Liver (tissue), 9 donors: ENCODE measurements around the gene SHBG. TPM values are rescaled to one million over a fixed set of nuclear protein-coding genes. Genes with fewer than 3 reads are reported as not detected.

Experiments used
- DNase-seq: peaks from one replicate; pipeline ENCODE4 v3.0.0-alpha.2; 2017; ENCODE audit warnings: low spot score
- H3K27ac ChIP-seq, 2 donors: one replicate each; pipeline ENCODE4 v1.7.0; 2013; ENCODE audit warnings: inconsistent platforms in 2 of 2, low read length in 2 of 2, control low read depth in 1 of 2, low read depth in 1 of 2, mild to moderate bottlenecking in 1 of 2
- H3K27me3 ChIP-seq, 4 donors: one replicate each; pipeline versions ENCODE4 v1.6.1 to v1.7.0; 2013; ENCODE audit warnings: low read length in 3 of 4, inconsistent platforms in 1 of 4, mild to moderate bottlenecking in 1 of 4, moderate library complexity in 1 of 4; ENCODE audit not compliant: control insufficient read depth in 4 of 4, insufficient read depth in 4 of 4
- H3K36me3 ChIP-seq, 4 donors: one replicate each; pipeline versions ENCODE4 v1.6.1 to v1.7.0; 2013; ENCODE audit warnings: low read length in 3 of 4, mild to moderate bottlenecking in 3 of 4, low read depth in 1 of 4, moderate library complexity in 1 of 4; ENCODE audit not compliant: control insufficient read depth in 4 of 4, insufficient read depth in 3 of 4
- H3K4me1 ChIP-seq, 4 donors: one replicate each; pipeline versions ENCODE4 v1.6.1 to v1.7.0; 2013; ENCODE audit warnings: low read length in 3 of 4, mild to moderate bottlenecking in 3 of 4, moderate library complexity in 1 of 4; ENCODE audit not compliant: control insufficient read depth in 4 of 4, insufficient read depth in 4 of 4
- H3K4me3 ChIP-seq, 3 donors: one replicate each; pipeline versions ENCODE4 v1.6.1 to v1.7.0; 2013; ENCODE audit warnings: low read length in 3 of 3, control low read depth in 1 of 3, low read depth in 1 of 3, mild to moderate bottlenecking in 1 of 3
- H3K9ac ChIP-seq, 2 donors: one replicate each; pipeline ENCODE4 v1.7.0; 2013; ENCODE audit warnings: low read length in 2 of 2, mild to moderate bottlenecking in 2 of 2, moderate library complexity in 2 of 2, control low read depth in 1 of 2, low read depth in 1 of 2
- H3K9me3 ChIP-seq, 4 donors: one replicate each; pipeline versions ENCODE4 v1.6.1 to v1.7.0; 2013; ENCODE audit warnings: low read length in 3 of 4; ENCODE audit not compliant: control insufficient read depth in 4 of 4
- EGR1 ChIP-seq, 2 donors: IDR thresholded peaks; 2 replicates each; pipeline ENCODE4 v1.6.1; 2016 to 2018; ENCODE audit warnings: antibody characterized with exemption in 2 of 2, low read depth in 2 of 2
- FOXA1 ChIP-seq: IDR thresholded peaks from 2 replicates; pipeline ENCODE4 v1.6.1; 2016; ENCODE audit warnings: antibody characterized with exemption
- FOXA2 ChIP-seq: IDR thresholded peaks from 2 replicates; pipeline ENCODE4 v1.6.1; 2016; ENCODE audit warnings: antibody characterized with exemption
- GABPA ChIP-seq, 2 donors: IDR thresholded peaks in 1 of 2; conservative IDR thresholded peaks in 1 of 2; 2 replicates each; pipeline ENCODE4 v1.6.1; 2016; ENCODE audit warnings: antibody characterized with exemption in 2 of 2, mild to moderate bottlenecking in 1 of 2, moderate library complexity in 1 of 2
- HNF4A ChIP-seq, 2 donors: conservative IDR thresholded peaks; 2 replicates each; pipeline ENCODE4 v1.6.1; 2016; ENCODE audit warnings: antibody characterized with exemption in 2 of 2, mild to moderate bottlenecking in 2 of 2
- HNF4G ChIP-seq: IDR thresholded peaks from 2 replicates; pipeline ENCODE4 v1.6.1; 2016; ENCODE audit warnings: antibody characterized with exemption
- JUND ChIP-seq, 2 donors: IDR thresholded peaks; 2 replicates each; pipeline ENCODE4 v1.6.1; 2016; ENCODE audit warnings: antibody characterized with exemption in 2 of 2
- NR2F2 ChIP-seq: IDR thresholded peaks from 2 replicates; pipeline ENCODE4 v1.6.1; 2016; ENCODE audit warnings: antibody characterized with exemption
- RAD21 ChIP-seq, 2 donors: IDR thresholded peaks; 2 replicates each; pipeline ENCODE4 v1.6.1; 2016; ENCODE audit warnings: antibody characterized with exemption in 2 of 2, mild to moderate bottlenecking in 2 of 2
- RXRA ChIP-seq, 2 donors: IDR thresholded peaks; 2 replicates each; pipeline ENCODE4 v1.6.1; 2017 to 2018; ENCODE audit warnings: antibody characterized with exemption in 2 of 2, mild to moderate bottlenecking in 1 of 2
- SP1 ChIP-seq: IDR thresholded peaks from 2 replicates; pipeline ENCODE4 v1.6.1; 2018; ENCODE audit warnings: antibody characterized with exemption, mild to moderate bottlenecking
- TAF1 ChIP-seq: conservative IDR thresholded peaks from 2 replicates; pipeline ENCODE4 v1.6.1; 2016; ENCODE audit warnings: antibody characterized with exemption, mild to moderate bottlenecking
- YY1 ChIP-seq: IDR thresholded peaks from 2 replicates; pipeline ENCODE4 v1.6.1; 2016; ENCODE audit warnings: antibody characterized with exemption, mild to moderate bottlenecking
- WGBS: extraction: QIAGEN DNeasy Blood & Tissue Kit; methylation state at CpG from one replicate; pipeline ENCODE4 v1.1.7; 2013; 5-methylcytosine and 5-hydroxymethylcytosine counted together
- polyA plus RNA-seq, 2 donors: library from polyadenylated mRNA; stranded (reverse) in 1 of 2; unstranded in 1 of 2; fragments of 200-250 nt in 1 of 2; fragments of >200 nt in 1 of 2; fragmentation: Nextera tagmentation in 1 of 2; extraction: Ambion mirVana in 1 of 2; gene quantifications; one replicate each; pipeline versions ENCODE4 v1.2.1 to v1.2.3, GENCODE V29; 2013 to 2015
- total RNA-seq, 2 donors: library from RNA; depleted of rRNA; stranded (reverse); fragments of >200 nt; gene quantifications; one replicate each; pipeline ENCODE4 v1.2.3, GENCODE V29; 2014
- TF ChIP-seq, protein P1 (sequence below): fragments of 150-350 bp; IDR thresholded peaks from 2 replicates; pipeline ENCODE4 v1.5.1; 2017; ENCODE audit warnings: improper control_type of control experiment, low read depth, low read length; ENCODE audit not compliant: missing input control
- TF ChIP-seq, protein P2 (sequence below): IDR thresholded peaks from 2 replicates; pipeline ENCODE4 v1.6.1; 2016; ENCODE audit warnings: antibody characterized with exemption, mild to moderate bottlenecking
- TF ChIP-seq, protein P3 (sequence below): IDR thresholded peaks from 2 replicates; pipeline ENCODE4 v1.6.1; 2016; ENCODE audit warnings: antibody characterized with exemption
- TF ChIP-seq, protein P4 (sequence below): IDR thresholded peaks from 2 replicates; pipeline ENCODE4 v1.6.1; 2016; ENCODE audit warnings: antibody characterized with exemption
- TF ChIP-seq, protein P5 (sequence below): IDR thresholded peaks from 2 replicates; pipeline ENCODE4 v1.6.1; 2016; ENCODE audit warnings: antibody characterized with exemption
- donor health status: healthy.
- donor health status: healthy.
- donor health status: healthy.
- donor health status: healthy.
- donor health status: healthy.

Gene SHBG
- total and polyA plus RNA-seq, 4 donors, result 3.5 to 61.6 (median 22.2) TPM

DNA sequence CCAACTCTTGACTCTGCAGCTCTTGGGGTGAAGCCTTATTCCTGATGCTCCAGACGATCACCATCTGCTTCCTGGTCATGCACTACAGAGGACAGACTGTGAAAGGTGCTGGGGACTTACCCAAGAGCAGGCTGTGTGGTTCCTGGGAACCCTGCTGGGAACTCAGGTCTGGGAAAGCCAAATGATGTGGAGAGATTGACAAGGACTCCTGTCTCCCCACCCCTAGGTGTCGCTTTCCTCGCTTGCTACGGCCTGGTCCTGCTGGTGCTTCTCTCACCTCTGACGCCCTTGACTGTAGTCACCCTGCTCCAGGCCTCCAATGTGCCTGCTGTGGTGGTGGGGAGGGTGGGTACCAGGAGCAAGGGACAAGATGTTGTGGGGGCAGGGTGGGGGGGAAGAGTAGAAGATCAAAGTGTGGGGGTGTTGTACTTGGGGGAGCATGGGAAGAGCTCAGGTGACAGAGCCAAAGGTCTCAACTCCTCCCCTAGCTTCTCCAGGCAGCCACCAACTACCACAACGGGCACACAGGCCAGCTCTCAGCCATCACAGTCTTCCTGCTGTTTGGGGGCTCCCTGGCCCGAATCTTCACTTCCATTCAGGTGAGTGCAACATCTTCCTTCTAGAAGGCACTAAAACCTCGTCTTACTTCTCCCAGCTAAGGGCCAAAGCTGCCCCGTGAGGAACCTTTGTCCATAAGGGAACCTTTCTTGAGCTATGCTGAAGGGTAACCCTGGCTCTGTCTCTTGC lies 43.1 kb upstream of the SHBG start:
- H3K9me3 ChIP-seq, result no peaks in the 10 kb centered on the region
- H3K27ac ChIP-seq, result no peak overlapping the region
- WGBS, result 74% methylated on average over 9 of the region's 9 CpGs
- H3K36me3 ChIP-seq, result peaks cover 7 to 24% (median 10%) of the 10 kb centered on the region in 4 donors
- peaks cover 5 to 30% (median 16%) of the 10 kb centered on the region in 4 donors for H3K4me1 ChIP-seq
- no peak overlapping the region for H3K9ac ChIP-seq
- H3K4me3 ChIP-seq, result no peak overlapping the region
- peak; percentile 57 for DNase-seq
- TF ChIP-seq, protein P1, sequence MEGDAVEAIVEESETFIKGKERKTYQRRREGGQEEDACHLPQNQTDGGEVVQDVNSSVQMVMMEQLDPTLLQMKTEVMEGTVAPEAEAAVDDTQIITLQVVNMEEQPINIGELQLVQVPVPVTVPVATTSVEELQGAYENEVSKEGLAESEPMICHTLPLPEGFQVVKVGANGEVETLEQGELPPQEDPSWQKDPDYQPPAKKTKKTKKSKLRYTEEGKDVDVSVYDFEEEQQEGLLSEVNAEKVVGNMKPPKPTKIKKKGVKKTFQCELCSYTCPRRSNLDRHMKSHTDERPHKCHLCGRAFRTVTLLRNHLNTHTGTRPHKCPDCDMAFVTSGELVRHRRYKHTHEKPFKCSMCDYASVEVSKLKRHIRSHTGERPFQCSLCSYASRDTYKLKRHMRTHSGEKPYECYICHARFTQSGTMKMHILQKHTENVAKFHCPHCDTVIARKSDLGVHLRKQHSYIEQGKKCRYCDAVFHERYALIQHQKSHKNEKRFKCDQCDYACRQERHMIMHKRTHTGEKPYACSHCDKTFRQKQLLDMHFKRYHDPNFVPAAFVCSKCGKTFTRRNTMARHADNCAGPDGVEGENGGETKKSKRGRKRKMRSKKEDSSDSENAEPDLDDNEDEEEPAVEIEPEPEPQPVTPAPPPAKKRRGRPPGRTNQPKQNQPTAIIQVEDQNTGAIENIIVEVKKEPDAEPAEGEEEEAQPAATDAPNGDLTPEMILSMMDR, result no peak
- TF ChIP-seq RAD21 (IDR thresholded peaks at IDR 0.05), result peak; percentile 31 to 57
- no peaks in the 10 kb centered on the region for H3K27me3 ChIP-seq

DNA sequence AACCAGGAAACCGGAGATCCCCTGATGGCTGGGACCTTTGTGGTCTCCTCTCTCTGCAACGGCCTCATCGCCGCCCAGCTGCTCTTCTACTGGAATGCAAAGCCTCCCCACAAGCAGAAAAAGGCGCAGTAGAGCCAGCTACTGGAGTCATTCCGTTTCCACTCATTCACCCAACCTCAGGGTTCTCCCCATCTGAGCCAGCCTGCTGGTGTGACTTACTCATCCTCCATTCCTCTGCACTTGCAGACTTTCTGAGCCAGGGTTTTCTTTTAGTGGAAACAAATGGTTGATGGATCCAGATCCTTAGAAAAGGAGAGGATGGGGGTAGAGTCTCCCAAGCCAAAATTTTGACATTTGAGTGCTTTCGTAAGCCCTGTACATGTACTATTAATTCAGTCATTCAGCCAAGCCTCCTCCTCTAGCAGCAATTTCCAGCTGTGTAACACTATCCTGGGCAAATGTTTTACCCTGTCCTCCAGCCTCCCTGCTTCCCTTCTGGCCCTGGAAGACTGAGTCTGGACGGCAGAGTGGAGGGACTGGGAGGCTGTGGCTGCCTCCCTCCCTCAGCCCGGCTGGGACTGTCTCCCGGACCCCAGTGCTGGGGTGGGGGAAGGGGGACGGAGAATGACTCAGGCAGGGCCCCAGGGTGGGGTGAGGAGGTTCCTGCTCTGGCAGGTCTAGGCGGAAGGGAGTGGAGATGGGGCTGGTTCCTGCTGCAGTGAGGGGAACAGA lies 42.3 kb upstream of the SHBG start:
- no peaks in the 10 kb centered on the region for H3K27me3 ChIP-seq
- no peak overlapping the region for H3K27ac ChIP-seq
- no peak overlapping the region for H3K4me3 ChIP-seq
- TF ChIP-seq GABPA (IDR thresholded peaks at IDR 0.05 in 1 of 2, conservative IDR thresholded peaks at IDR 0.05 in 1 of 2), result no peak
- no peak for TF ChIP-seq FOXA1
- TF ChIP-seq, protein P2, sequence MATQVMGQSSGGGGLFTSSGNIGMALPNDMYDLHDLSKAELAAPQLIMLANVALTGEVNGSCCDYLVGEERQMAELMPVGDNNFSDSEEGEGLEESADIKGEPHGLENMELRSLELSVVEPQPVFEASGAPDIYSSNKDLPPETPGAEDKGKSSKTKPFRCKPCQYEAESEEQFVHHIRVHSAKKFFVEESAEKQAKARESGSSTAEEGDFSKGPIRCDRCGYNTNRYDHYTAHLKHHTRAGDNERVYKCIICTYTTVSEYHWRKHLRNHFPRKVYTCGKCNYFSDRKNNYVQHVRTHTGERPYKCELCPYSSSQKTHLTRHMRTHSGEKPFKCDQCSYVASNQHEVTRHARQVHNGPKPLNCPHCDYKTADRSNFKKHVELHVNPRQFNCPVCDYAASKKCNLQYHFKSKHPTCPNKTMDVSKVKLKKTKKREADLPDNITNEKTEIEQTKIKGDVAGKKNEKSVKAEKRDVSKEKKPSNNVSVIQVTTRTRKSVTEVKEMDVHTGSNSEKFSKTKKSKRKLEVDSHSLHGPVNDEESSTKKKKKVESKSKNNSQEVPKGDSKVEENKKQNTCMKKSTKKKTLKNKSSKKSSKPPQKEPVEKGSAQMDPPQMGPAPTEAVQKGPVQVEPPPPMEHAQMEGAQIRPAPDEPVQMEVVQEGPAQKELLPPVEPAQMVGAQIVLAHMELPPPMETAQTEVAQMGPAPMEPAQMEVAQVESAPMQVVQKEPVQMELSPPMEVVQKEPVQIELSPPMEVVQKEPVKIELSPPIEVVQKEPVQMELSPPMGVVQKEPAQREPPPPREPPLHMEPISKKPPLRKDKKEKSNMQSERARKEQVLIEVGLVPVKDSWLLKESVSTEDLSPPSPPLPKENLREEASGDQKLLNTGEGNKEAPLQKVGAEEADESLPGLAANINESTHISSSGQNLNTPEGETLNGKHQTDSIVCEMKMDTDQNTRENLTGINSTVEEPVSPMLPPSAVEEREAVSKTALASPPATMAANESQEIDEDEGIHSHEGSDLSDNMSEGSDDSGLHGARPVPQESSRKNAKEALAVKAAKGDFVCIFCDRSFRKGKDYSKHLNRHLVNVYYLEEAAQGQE, result no peak
- no peak for TF ChIP-seq NR2F2
- TF ChIP-seq, protein P1, result no peak
- TF ChIP-seq, protein P3, sequence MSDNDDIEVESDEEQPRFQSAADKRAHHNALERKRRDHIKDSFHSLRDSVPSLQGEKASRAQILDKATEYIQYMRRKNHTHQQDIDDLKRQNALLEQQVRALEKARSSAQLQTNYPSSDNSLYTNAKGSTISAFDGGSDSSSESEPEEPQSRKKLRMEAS, result no peak
- no peak for TF ChIP-seq EGR1 (IDR thresholded peaks at IDR 0.05; ENCODE audit: low read depth in 2 of 2)
- no peak for TF ChIP-seq YY1
- no peak for TF ChIP-seq TAF1
- TF ChIP-seq, protein P4, sequence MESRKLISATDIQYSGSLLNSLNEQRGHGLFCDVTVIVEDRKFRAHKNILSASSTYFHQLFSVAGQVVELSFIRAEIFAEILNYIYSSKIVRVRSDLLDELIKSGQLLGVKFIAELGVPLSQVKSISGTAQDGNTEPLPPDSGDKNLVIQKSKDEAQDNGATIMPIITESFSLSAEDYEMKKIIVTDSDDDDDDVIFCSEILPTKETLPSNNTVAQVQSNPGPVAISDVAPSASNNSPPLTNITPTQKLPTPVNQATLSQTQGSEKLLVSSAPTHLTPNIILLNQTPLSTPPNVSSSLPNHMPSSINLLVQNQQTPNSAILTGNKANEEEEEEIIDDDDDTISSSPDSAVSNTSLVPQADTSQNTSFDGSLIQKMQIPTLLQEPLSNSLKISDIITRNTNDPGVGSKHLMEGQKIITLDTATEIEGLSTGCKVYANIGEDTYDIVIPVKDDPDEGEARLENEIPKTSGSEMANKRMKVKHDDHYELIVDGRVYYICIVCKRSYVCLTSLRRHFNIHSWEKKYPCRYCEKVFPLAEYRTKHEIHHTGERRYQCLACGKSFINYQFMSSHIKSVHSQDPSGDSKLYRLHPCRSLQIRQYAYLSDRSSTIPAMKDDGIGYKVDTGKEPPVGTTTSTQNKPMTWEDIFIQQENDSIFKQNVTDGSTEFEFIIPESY, result no peak
- TF ChIP-seq, protein P5, sequence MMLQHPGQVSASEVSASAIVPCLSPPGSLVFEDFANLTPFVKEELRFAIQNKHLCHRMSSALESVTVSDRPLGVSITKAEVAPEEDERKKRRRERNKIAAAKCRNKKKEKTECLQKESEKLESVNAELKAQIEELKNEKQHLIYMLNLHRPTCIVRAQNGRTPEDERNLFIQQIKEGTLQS, result no peak
- TF ChIP-seq JUND (IDR thresholded peaks at IDR 0.05), result no peak
- TF ChIP-seq FOXA2, result no peak
- no peak for TF ChIP-seq SP1
- no peak for TF ChIP-seq RXRA (IDR thresholded peaks at IDR 0.05)
- no peak for TF ChIP-seq HNF4G
- TF ChIP-seq HNF4A (conservative IDR thresholded peaks at IDR 0.05), result no peak
- no peak for TF ChIP-seq RAD21 (IDR thresholded peaks at IDR 0.05)
- peaks cover 14 to 31% (median 17%) of the 10 kb centered on the region in 4 donors for H3K36me3 ChIP-seq
- 87% methylated on average over 12 of the region's 12 CpGs for WGBS
- H3K9me3 ChIP-seq, result no peaks in the 10 kb centered on the region
- no peak for DNase-seq
- H3K9ac ChIP-seq, result no peak overlapping the region
- H3K4me1 ChIP-seq, result peaks cover 3 to 23% (median 12%) of the 10 kb centered on the region in 4 donors
